Sigmoid colon (tissue), 7 donors: ENCODE measurements around the gene PPP1CB. TPM values are rescaled to one million over a fixed set of nuclear protein-coding genes. Genes with fewer than 3 reads are reported as not detected.

ENCODE experiments used
- DNase-seq: peaks from one replicate; pipeline ENCODE4 v3.0.0-alpha.2; 2019
- H3K27ac ChIP-seq, 4 donors: fragments of 200-600 bp; sonication (generic); one replicate each; pipeline ENCODE4 v1.5.1; 2016 to 2019; ENCODE audit warnings: mild to moderate bottlenecking in 1 of 4
- H3K27me3 ChIP-seq, 3 donors: fragments of 200-600 bp; sonication (generic); one replicate each; pipeline ENCODE4 v1.5.1; 2019; ENCODE audit warnings: mild to moderate bottlenecking in 1 of 3
- H3K36me3 ChIP-seq, 4 donors: fragments of 200-600 bp; sonication (generic); one replicate each; pipeline ENCODE4 v1.5.1; 2016 to 2019
- H3K4me1 ChIP-seq, 4 donors: fragments of 200-600 bp; sonication (generic); one replicate each; pipeline ENCODE4 v1.5.1; 2017 to 2019
- H3K4me3 ChIP-seq, 4 donors: fragments of 200-600 bp; sonication (generic); one replicate each; pipeline ENCODE4 v1.5.1; 2017 to 2019; ENCODE audit warnings: mild to moderate bottlenecking in 2 of 4, moderate library complexity in 1 of 4
- H3K9me3 ChIP-seq, 4 donors: fragments of 200-600 bp in 3 of 4; sonication (generic) in 3 of 4; one replicate each; pipeline versions ENCODE4 v1.5.1 to v1.6.1; 2013 to 2019
- CTCF ChIP-seq, 4 experiments: fragments of 450-650 bp in 3 of 4; fragments of 200-600 bp in 1 of 4; IDR thresholded peaks; one replicate each; pipeline ENCODE4 v1.5.1; 2016 to 2019; ENCODE audit warnings: antibody characterized with exemption in 4 of 4, mild to moderate bottlenecking in 3 of 4, moderate library complexity in 2 of 4
- EP300 ChIP-seq, 4 donors: sonication (generic); formaldehyde crosslinking; IDR thresholded peaks; one replicate each; pipeline ENCODE4 v1.6.1; 2017; ENCODE audit warnings: antibody characterized with exemption in 4 of 4
- POLR2A ChIP-seq, 2 donors: fragments of 450-650 bp; IDR thresholded peaks; one replicate each; pipeline ENCODE4 v1.6.1; 2016; ENCODE audit warnings: antibody characterized with exemption in 2 of 2, mild to moderate bottlenecking in 2 of 2, moderate library complexity in 2 of 2
- POLR2AphosphoS5 ChIP-seq, 4 donors: sonication (generic); formaldehyde crosslinking; IDR thresholded peaks; one replicate each; pipeline ENCODE4 v1.6.1; 2017; ENCODE audit warnings: antibody characterized with exemption in 4 of 4
- whole genome bisulfite sequencing, 2 donors: extraction: QIAGEN DNeasy Blood & Tissue Kit; methylation state at CpG; one replicate each; pipeline ENCODE4 v1.1.7; 2013; 5-methylcytosine and 5-hydroxymethylcytosine counted together
- intact Hi-C: fragments of 100-400 bp; cut with DNase I; formaldehyde crosslinking; loops from one replicate; pipeline ENCODE4 v1.15.1; 2023
- polyA plus RNA-seq, 3 donors: library from polyadenylated mRNA; stranded (reverse); fragments of 200-250 nt; gene quantifications; one replicate each; pipeline ENCODE4 v1.2.3, GENCODE V29; 2013
- total RNA-seq, 4 donors: library from RNA; depleted of rRNA; stranded (reverse); fragments of >200 nt; gene quantifications; one replicate each; pipeline ENCODE4 v1.1.0, GENCODE V29; 2016
- donor health status: healthy with polysubstance abuse.
- donor health status: Bipolar disorder and iron deficiency.
- donor health status: healthy.

PPP1CB gene
- total and polyA plus RNA-seq, 7 donors = 88.7 to 567 (median 446) TPM

GRCh38 chr2:28761420-28761819, 9.8 kb downstream of the PPP1CB start:
- H3K4me1 ChIP-seq = peaks cover 0 to 94% (median 86%) of the 10 kb centered on the region in 4 donors
- H3K27me3 ChIP-seq = no peaks in the 10 kb centered on the region
- TF ChIP-seq EP300 (IDR thresholded peaks at IDR 0.05) (no peak), POLR2A (IDR thresholded peaks at IDR 0.05) (no peak), POLR2AphosphoS5 (IDR thresholded peaks at IDR 0.05) (no peak), CTCF (IDR thresholded peaks at IDR 0.05) (no peak)
- H3K36me3 ChIP-seq = peaks cover 0 to 21% (median 0%) of the 10 kb centered on the region in 4 donors
- H3K4me3 ChIP-seq = no peak overlapping the region
- DNase-seq = no peak
- H3K27ac ChIP-seq = peak overlapping the region in 1 of 4 donors; percentile 65
- 85 to 88% methylated on average over 3 of the region's 3 CpGs for WGBS, 2 donors
- intact Hi-C loops = no loop called here
- H3K9me3 ChIP-seq = no peaks in the 10 kb centered on the region

GRCh38 chr2:28764909-28765711, 13.5 kb downstream of the PPP1CB start:
- no peak for DNase-seq
- H3K27ac ChIP-seq = peak overlapping the region in 1 of 4 donors; percentile 65
- no peak overlapping the region for H3K4me3 ChIP-seq
- WGBS, 2 donors = 88 to 92% methylated on average over 8 of the region's 8 CpGs
- TF ChIP-seq CTCF (IDR thresholded peaks at IDR 0.05) (no peak), POLR2A (IDR thresholded peaks at IDR 0.05) (no peak), POLR2AphosphoS5 (IDR thresholded peaks at IDR 0.05) (no peak), EP300 (IDR thresholded peaks at IDR 0.05) (no peak)
- intact Hi-C loops = no loop called here
- H3K9me3 ChIP-seq = no peaks in the 10 kb centered on the region
- peaks cover 0 to 96% (median 84%) of the 10 kb centered on the region in 4 donors for H3K4me1 ChIP-seq
- H3K27me3 ChIP-seq = no peaks in the 10 kb centered on the region
- peaks cover 0 to 15% (median 0%) of the 10 kb centered on the region in 4 donors for H3K36me3 ChIP-seq

- DNase-seq = no peak
- H3K4me3 ChIP-seq = no peak overlapping the region
- peaks cover 0 to 93% (median 81%) of the 10 kb centered on the region in 4 donors for H3K4me1 ChIP-seq
- TF ChIP-seq CTCF (IDR thresholded peaks at IDR 0.05) (no peak), POLR2A (IDR thresholded peaks at IDR 0.05) (no peak), POLR2AphosphoS5 (IDR thresholded peaks at IDR 0.05) (no peak), EP300 (IDR thresholded peaks at IDR 0.05) (no peak)
- WGBS, 2 donors = 86 to 90% methylated on average over 2 of the region's 2 CpGs
- no peaks in the 10 kb centered on the region for H3K27me3 ChIP-seq
- no peaks in the 10 kb centered on the region for H3K9me3 ChIP-seq
- H3K36me3 ChIP-seq = peaks cover 0 to 7% (median 0%) of the 10 kb centered on the region in 4 donors
- H3K27ac ChIP-seq = no peak overlapping the region
- intact Hi-C loops = no loop called here
These were observed 14.4 kb downstream of the PPP1CB start for GRCh38 chr2:28766070-28766469.

GRCh38 chr2:28767337-28767736, 15.7 kb downstream of the PPP1CB start:
- WGBS, 2 donors = 21 to 67% methylated on average over 3 of the region's 3 CpGs
- Histone ChIP-seq H3K4me1 (peaks cover 0 to 86% (median 81%) of the 10 kb centered on the region in 4 donors), H3K36me3 (no peaks in the 10 kb centered on the region), H3K9me3 (no peaks in the 10 kb centered on the region), H3K27me3 (no peaks in the 10 kb centered on the region), H3K27ac (no peak overlapping the region), H3K4me3 (no peak overlapping the region)
- intact Hi-C loops = no loop called here
- no peak for TF ChIP-seq CTCF (IDR thresholded peaks at IDR 0.05)
- no peak for TF ChIP-seq POLR2AphosphoS5 (IDR thresholded peaks at IDR 0.05)
- TF ChIP-seq EP300 (IDR thresholded peaks at IDR 0.05) = no peak
- TF ChIP-seq POLR2A (IDR thresholded peaks at IDR 0.05) = no peak
- no peak for DNase-seq
